GM12865 (cell line): ENCODE results near the gene SPRYD7.

ENCODE experiments used
- DNase-seq: peaks from one replicate; pipeline ENCODE4 v3.0.0; 2010; ENCODE audit warnings: low read depth
- H3K4me3 ChIP-seq: 2 replicates; pipeline ENCODE4 v1.5.1; 2011; ENCODE audit warnings: mild to moderate bottlenecking, low read depth, low read length, control low read depth
- CTCF ChIP-seq: IDR thresholded peaks from 2 replicates; pipeline ENCODE4 v1.5.1; 2011; ENCODE audit warnings: low read length, control low read depth, low read depth, inconsistent platforms; ENCODE audit not compliant: insufficient read depth; ENCODE audit errors: missing control alignments

The SPRYD7 gene

GRCh38 chr13:49972709-49973108 lies 36.6 kb upstream of the SPRYD7 start:
- H3K4me3 ChIP-seq: no peak overlapping the region
- TF ChIP-seq CTCF: no peak
- no peak for DNase-seq

DNA sequence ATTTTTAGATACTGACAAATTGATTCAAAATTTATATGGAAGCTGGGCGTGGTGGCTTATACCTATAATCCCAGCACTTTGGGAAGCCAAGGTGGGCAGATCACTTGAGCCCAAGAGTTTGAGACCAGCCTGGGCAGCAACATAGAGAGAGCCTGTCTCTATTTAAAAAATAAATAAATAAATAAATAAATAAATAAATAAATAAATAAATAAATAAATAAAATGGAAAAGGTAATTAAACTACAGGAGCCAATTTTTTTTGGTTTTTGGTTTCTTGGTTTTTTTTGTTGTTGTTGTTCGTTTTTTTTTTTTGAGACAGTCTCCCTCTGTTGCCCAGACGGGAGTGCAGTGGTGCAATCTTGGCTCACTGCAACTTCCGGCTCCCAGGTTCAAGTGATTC lies 31.3 kb upstream of the SPRYD7 start:
- H3K4me3 ChIP-seq: no peak overlapping the region
- no peak for DNase-seq
- TF ChIP-seq CTCF: no peak

GRCh38 chr13:49958321-49958720 lies 22.2 kb upstream of the SPRYD7 start:
- TF ChIP-seq CTCF: no peak
- no peak for DNase-seq
- H3K4me3 ChIP-seq: no peak overlapping the region

DNA sequence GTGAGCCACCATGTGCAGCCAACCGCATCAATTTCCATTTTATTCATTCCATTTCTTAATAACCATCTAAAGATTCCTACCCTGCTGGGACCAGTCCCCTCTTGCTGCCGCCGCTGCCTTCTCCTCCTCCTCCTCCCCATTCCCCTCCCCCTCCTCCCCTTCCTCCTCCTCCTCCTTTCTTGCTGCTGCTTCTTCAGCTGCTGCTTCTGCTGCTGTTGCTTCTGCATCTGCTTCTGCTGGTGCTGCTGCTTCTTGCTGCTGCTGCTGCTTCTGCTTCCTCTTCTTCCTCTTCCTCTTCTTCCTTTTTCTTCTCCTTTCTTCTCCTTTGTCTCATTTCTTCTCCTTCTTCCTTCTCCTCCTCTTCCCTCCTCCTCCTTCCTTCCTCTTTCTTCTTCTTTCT lies 20.0 kb upstream of the SPRYD7 start:
- no peak for TF ChIP-seq CTCF
- no peak for DNase-seq
- no peak overlapping the region for H3K4me3 ChIP-seq

DNA sequence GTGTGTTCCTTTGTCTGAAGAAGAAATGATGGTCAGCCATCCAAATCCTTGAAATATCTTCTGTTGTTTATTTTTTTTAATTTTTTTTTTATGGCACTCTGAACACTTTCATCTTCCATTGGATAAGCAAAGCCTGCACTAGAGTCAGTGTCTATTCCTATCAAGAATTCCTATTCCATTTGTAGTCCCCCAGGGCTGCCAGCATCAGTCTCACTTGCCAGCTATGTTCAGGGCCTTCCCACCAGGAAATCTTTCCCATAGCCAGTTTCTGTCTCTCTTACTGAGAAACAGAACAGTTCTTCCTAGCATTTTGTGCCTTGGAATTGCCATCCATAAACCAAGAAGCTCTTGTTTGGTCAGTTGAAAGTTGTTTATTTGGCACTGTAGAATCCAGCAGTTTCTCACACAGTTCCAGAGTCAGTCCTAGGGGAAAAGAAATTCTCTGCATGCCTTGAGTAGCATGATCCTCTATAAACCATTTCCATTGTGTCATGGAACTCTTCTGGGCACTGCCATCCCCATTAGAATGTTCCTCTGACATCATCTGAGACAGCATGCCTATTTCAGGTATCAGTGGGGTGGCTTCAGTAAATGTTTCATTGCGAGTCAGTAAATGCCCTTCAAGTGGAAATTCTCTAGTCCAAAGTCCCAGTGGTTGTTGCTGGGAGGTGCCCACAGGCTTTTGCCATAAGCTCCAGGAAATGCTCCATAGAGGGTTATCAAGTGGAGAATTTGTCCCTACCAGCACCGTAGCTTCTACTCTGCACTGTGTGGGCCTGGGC lies 18.7 kb upstream of the SPRYD7 start:
- no peak for TF ChIP-seq CTCF
- H3K4me3 ChIP-seq: no peak overlapping the region
- DNase-seq: no peak

DNA sequence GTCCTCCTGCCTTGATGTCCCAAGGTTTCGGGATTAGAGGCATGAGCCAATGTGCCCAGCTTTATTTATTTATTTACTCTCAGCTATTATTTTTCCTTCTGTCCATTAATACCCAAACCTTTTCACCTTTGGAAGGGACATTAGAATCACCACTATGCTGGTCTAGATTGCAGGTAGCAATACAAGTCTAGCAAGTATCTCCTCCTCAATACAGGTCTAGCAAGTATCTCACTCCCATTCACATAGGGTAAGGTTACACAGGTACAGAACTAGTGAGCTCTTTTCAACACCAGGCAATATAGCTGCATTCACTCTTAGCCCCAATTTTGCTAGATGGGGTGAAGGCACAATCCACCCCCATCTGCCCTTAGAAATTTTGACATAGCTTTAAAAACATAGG lies 17.4 kb upstream of the SPRYD7 start:
- TF ChIP-seq CTCF: no peak
- no peak overlapping the region for H3K4me3 ChIP-seq
- DNase-seq: no peak
